Body of pancreas (tissue), 4 donors: ENCODE measurements around the gene FMO5. TPM values are rescaled to one million over a fixed set of nuclear protein-coding genes. Genes with fewer than 3 reads are reported as not detected.
"Not testable (repeated sequence)": the region's sequence is repeated elsewhere in the genome, so short reads cannot be mapped to it uniquely, and the experiment has no call there.

Experiments used
- ATAC-seq: fragments of 150-250 bp; one replicate; pipeline ENCODE4 v1.9.1; 2016
- DNase-seq, 4 donors: peaks; one replicate each; pipeline ENCODE4 v3.0.0-alpha.2; 2019
- H3K27ac ChIP-seq, 4 donors: fragments of 200-600 bp; sonication (generic); 1 replicate in 3 of 4; 2 replicates in 1 of 4; pipeline versions ENCODE4 v1.5.1 to v1.6.1; 2016 to 2019; ENCODE audit warnings: mild to moderate bottlenecking in 1 of 4, mixed read lengths in 1 of 4, moderate library complexity in 1 of 4
- H3K27me3 ChIP-seq, 2 donors: fragments of 200-600 bp; sonication (generic); one replicate each; pipeline ENCODE4 v1.6.0; 2016; ENCODE audit warnings: mild to moderate bottlenecking in 1 of 2
- H3K36me3 ChIP-seq, 2 donors: fragments of 200-600 bp; sonication (generic); replicated peaks in 1 of 2; 2 replicates each; pipeline ENCODE4 v1.5.1; 2016; ENCODE audit warnings: low read depth in 2 of 2; ENCODE audit not compliant: insufficient read depth in 1 of 2
- H3K4me1 ChIP-seq: fragments of 200-600 bp; sonication (generic); one replicate; pipeline ENCODE4 v1.6.0; 2016
- H3K4me3 ChIP-seq, 2 donors: fragments of 200-600 bp; sonication (generic); 1 replicate in 1 of 2; 2 replicates in 1 of 2; pipeline ENCODE4 v1.5.1; 2016 to 2019
- H3K9me3 ChIP-seq, 3 donors: fragments of 200-600 bp; sonication (generic); 1 replicate in 2 of 3; 2 replicates in 1 of 3; pipeline ENCODE4 v1.5.1; 2016
- POLR2A ChIP-seq, 3 donors: fragments of 450-650 bp; IDR thresholded peaks; one replicate each; pipeline ENCODE4 v1.6.1; 2016; ENCODE audit warnings: antibody characterized with exemption in 3 of 3, mild to moderate bottlenecking in 2 of 3
- WGBS, 2 donors: methylation state at CpG; one replicate each; pipeline ENCODE4 v1.1.5; 2017; 5-methylcytosine and 5-hydroxymethylcytosine counted together
- intact Hi-C: fragments of 100-400 bp; cut with DNase I; formaldehyde crosslinking; loops from one replicate; pipeline ENCODE4 v1.15.1; 2023
- total RNA-seq, 2 donors: library from RNA; depleted of rRNA; stranded (reverse); fragments of >200 nt; gene quantifications; one replicate each; pipeline ENCODE4 v1.1.0, GENCODE V29; 2016
- TF ChIP-seq, protein P1 (sequence below), 7 experiments: fragments of 450-650 bp in 4 of 7; fragments of 200-600 bp in 3 of 7; sonication (generic) in 3 of 7; IDR thresholded peaks; one replicate each; pipeline ENCODE4 v1.5.1; 2016 to 2019; ENCODE audit warnings: antibody characterized with exemption in 7 of 7

FMO5 gene
- total RNA-seq, 2 donors from 2014 or later: 30.6 to 68.6 TPM

GRCh38 chr1:147202576-147202975 lies 22.6 kb downstream of the FMO5 start:
- ATAC-seq (no peak), DNase-seq (no peak)
- 64 to 68% methylated on average over 2 of the region's 2 CpGs for WGBS, 2 donors
- Histone ChIP-seq H3K36me3 (no peaks in the 10 kb centered on the region), H3K27ac (no peak overlapping the region), H3K27me3 (no peaks in the 10 kb centered on the region), H3K9me3 (no peaks in the 10 kb centered on the region), H3K4me3 (no peak overlapping the region), H3K4me1 (peaks cover 6% of the 10 kb centered on the region)
- intact Hi-C loops: no loop called here
- no peak for TF ChIP-seq POLR2A (IDR thresholded peaks at IDR 0.05)
- TF ChIP-seq, protein P1, sequence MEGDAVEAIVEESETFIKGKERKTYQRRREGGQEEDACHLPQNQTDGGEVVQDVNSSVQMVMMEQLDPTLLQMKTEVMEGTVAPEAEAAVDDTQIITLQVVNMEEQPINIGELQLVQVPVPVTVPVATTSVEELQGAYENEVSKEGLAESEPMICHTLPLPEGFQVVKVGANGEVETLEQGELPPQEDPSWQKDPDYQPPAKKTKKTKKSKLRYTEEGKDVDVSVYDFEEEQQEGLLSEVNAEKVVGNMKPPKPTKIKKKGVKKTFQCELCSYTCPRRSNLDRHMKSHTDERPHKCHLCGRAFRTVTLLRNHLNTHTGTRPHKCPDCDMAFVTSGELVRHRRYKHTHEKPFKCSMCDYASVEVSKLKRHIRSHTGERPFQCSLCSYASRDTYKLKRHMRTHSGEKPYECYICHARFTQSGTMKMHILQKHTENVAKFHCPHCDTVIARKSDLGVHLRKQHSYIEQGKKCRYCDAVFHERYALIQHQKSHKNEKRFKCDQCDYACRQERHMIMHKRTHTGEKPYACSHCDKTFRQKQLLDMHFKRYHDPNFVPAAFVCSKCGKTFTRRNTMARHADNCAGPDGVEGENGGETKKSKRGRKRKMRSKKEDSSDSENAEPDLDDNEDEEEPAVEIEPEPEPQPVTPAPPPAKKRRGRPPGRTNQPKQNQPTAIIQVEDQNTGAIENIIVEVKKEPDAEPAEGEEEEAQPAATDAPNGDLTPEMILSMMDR (IDR thresholded peaks at IDR 0.05): no peak

- Histone ChIP-seq H3K9me3 (no peaks in the 10 kb centered on the region), H3K4me3 (no peak overlapping the region), H3K27ac (no peak overlapping the region), H3K36me3 (no peaks in the 10 kb centered on the region), H3K4me1 (peaks cover 14% of the 10 kb centered on the region), H3K27me3 (no peaks in the 10 kb centered on the region)
- TF ChIP-seq POLR2A (IDR thresholded peaks at IDR 0.05): no peak
- TF ChIP-seq, protein P1 (IDR thresholded peaks at IDR 0.05): no peak
- no peak for DNase-seq
- no peak for ATAC-seq
- intact Hi-C loops: no loop called here
- 94 to 100% methylated on average over 1 of the region's 1 CpG for WGBS, 2 donors
Observed at GRCh38 chr1:147201786-147202185, 23.4 kb downstream of the FMO5 start.

- H3K36me3 ChIP-seq: no peaks in the 10 kb centered on the region
- no peak overlapping the region for H3K4me3 ChIP-seq
- 89 to 94% methylated on average over 4 of the region's 4 CpGs for WGBS, 2 donors
- peaks cover 16% of the 10 kb centered on the region for H3K4me1 ChIP-seq
- TF ChIP-seq, protein P1 (IDR thresholded peaks at IDR 0.05): no peak
- no peak for TF ChIP-seq POLR2A (IDR thresholded peaks at IDR 0.05)
- intact Hi-C loops: no loop called here
- no peaks in the 10 kb centered on the region for H3K27me3 ChIP-seq
- H3K27ac ChIP-seq: no peak overlapping the region
- ATAC-seq (no peak), DNase-seq (no peak)
- H3K9me3 ChIP-seq: no peaks in the 10 kb centered on the region
Observed at GRCh38 chr1:147201276-147201675, 23.9 kb downstream of the FMO5 start.

- WGBS, 2 donors: 25 to 43% methylated on average over 3 of the region's 3 CpGs
- intact Hi-C loops, H3K36me3 ChIP-seq, H3K9me3 ChIP-seq, H3K4me3 ChIP-seq, H3K27me3 ChIP-seq, DNase-seq, H3K27ac ChIP-seq: not testable (repeated sequence)
- peaks cover 13% of the 10 kb centered on the region for H3K4me1 ChIP-seq
- peak; percentile 33 for ATAC-seq
Observed at GRCh38 chr1:147197324-147197723, 27.8 kb downstream of the FMO5 start.

GRCh38 chr1:147189514-147189913 lies 35.6 kb downstream of the FMO5 start:
- no peak overlapping the region for H3K27ac ChIP-seq
- no peak overlapping the region for H3K4me3 ChIP-seq
- H3K4me1 ChIP-seq: peaks cover 9% of the 10 kb centered on the region
- H3K9me3 ChIP-seq: no peaks in the 10 kb centered on the region
- no peaks in the 10 kb centered on the region for H3K36me3 ChIP-seq
- no peaks in the 10 kb centered on the region for H3K27me3 ChIP-seq
- WGBS, 2 donors: 84 to 90% methylated on average over 2 of the region's 2 CpGs
- DNase-seq (no peak), ATAC-seq (no peak)
- intact Hi-C loops: no loop called here
- TF ChIP-seq, protein P1 (IDR thresholded peaks at IDR 0.05): no peak
- TF ChIP-seq POLR2A (IDR thresholded peaks at IDR 0.05): no peak
